HEK293 (cell line): Measurements from ENCODE around the gene PDE4D.

ENCODE experiments used
- CTCF ChIA-PET: fragments of 350-600 bp; formaldehyde crosslinking; extraction: SDS; loops from one replicate; lab custom pipeline; 2021; ENCODE audit warnings: antibody characterized with exemption; lab: Yijun Ruan, JAX
- POLR2A ChIA-PET: fragments of 300-600 bp; formaldehyde crosslinking; extraction: SDS; loops from one replicate; lab custom pipeline; 2020; ENCODE audit warnings: antibody characterized with exemption, inconsistent platforms; lab: Yijun Ruan, JAX
- H3K27ac ChIP-seq: fragments of 200-500 bp; sonication (Bioruptor generic); 2 replicates; pipeline ENCODE4 v1.5.1; 2014; ENCODE audit warnings: low read depth, low read length, control low read depth, inconsistent platforms; ENCODE audit errors: extremely low read depth
- H3K36me3 ChIP-seq, 2 experiments: fragments of 200-500 bp in 1 of 2; sonication (Bioruptor generic) in 1 of 2; 1 replicate in 1 of 2; 2 replicates in 1 of 2; pipeline ENCODE4 v1.5.1; 2014 to 2017; ENCODE audit warnings: inconsistent platforms in 2 of 2, low read length in 2 of 2; ENCODE audit not compliant: control insufficient read depth in 2 of 2, insufficient read depth in 1 of 2
- H3K4me1 ChIP-seq: fragments of 200-500 bp; sonication (Bioruptor generic); 2 replicates; pipeline ENCODE4 v1.5.1; 2014; ENCODE audit warnings: mild to moderate bottlenecking, low read length, inconsistent platforms; ENCODE audit not compliant: control insufficient read depth, insufficient read depth
- H3K4me3 ChIP-seq: 2 replicates; pipeline ENCODE4 v1.5.1; 2011; ENCODE audit warnings: low read depth, mild to moderate bottlenecking, control low read depth, low read length, moderate library complexity
- H3K9me3 ChIP-seq: fragments of 200-500 bp; sonication (Bioruptor generic); 2 replicates; pipeline ENCODE4 v1.5.1; 2014; ENCODE audit warnings: low read depth, low read length, inconsistent platforms; ENCODE audit not compliant: control insufficient read depth, insufficient read depth
- BCL11A ChIP-seq: fragments of 450-650 bp; formaldehyde crosslinking; IDR thresholded peaks from 2 replicates; pipeline ENCODE4 v1.5.1; 2016; ENCODE audit warnings: low read depth, missing biosample characterization, missing genetic modification characterization
- BCL11B ChIP-seq: fragments of 450-650 bp; formaldehyde crosslinking; IDR thresholded peaks from 2 replicates; pipeline ENCODE4 v1.5.1; 2016; ENCODE audit warnings: low read depth, missing biosample characterization, missing genetic modification characterization
- GLI4 ChIP-seq: fragments of 450-650 bp; formaldehyde crosslinking; IDR thresholded peaks from 2 replicates; pipeline ENCODE4 v1.5.1; 2016; ENCODE audit warnings: missing biosample characterization, missing genetic modification characterization
- KLF7 ChIP-seq: fragments of 450-650 bp; formaldehyde crosslinking; IDR thresholded peaks from 2 replicates; pipeline ENCODE4 v1.5.1; 2016; ENCODE audit warnings: missing biosample characterization, missing genetic modification characterization, borderline replicate concordance
- OSR2 ChIP-seq: fragments of 450-650 bp; formaldehyde crosslinking; IDR thresholded peaks from 2 replicates; pipeline ENCODE4 v1.5.1; 2016; ENCODE audit warnings: missing biosample characterization, missing genetic modification characterization
- RBAK ChIP-seq: fragments of 450-650 bp; formaldehyde crosslinking; IDR thresholded peaks from 2 replicates; pipeline ENCODE4 v1.5.1; 2016; ENCODE audit warnings: missing biosample characterization, missing genetic modification characterization
- SALL2 ChIP-seq: fragments of 450-650 bp; formaldehyde crosslinking; IDR thresholded peaks from 2 replicates; pipeline ENCODE4 v1.5.0; 2017; ENCODE audit warnings: missing biosample characterization, mild to moderate bottlenecking, missing genetic modification characterization, borderline replicate concordance
- YY2 ChIP-seq: fragments of 450-650 bp; formaldehyde crosslinking; IDR thresholded peaks from 2 replicates; pipeline ENCODE4 v1.5.1; 2016; ENCODE audit warnings: missing biosample characterization, missing genetic modification characterization
- ZBTB1 ChIP-seq: fragments of 450-650 bp; formaldehyde crosslinking; IDR thresholded peaks from 2 replicates; pipeline ENCODE4 v1.5.1; 2016; ENCODE audit warnings: missing biosample characterization, missing genetic modification characterization
- ZBTB20 ChIP-seq: fragments of 450-650 bp; formaldehyde crosslinking; IDR thresholded peaks from 2 replicates; pipeline ENCODE4 v1.5.1; 2016; ENCODE audit warnings: missing biosample characterization, missing genetic modification characterization
- ZNF184 ChIP-seq: fragments of 450-650 bp; IDR thresholded peaks from 2 replicates; pipeline ENCODE4 v1.5.1; 2018; ENCODE audit warnings: missing biosample characterization, mild to moderate bottlenecking, missing genetic modification characterization
- ZNF24 ChIP-seq: fragments of 450-650 bp; formaldehyde crosslinking; IDR thresholded peaks from 2 replicates; pipeline ENCODE4 v1.5.1; 2016; ENCODE audit warnings: missing biosample characterization, missing genetic modification characterization
- ZNF558 ChIP-seq: fragments of 450-650 bp; formaldehyde crosslinking; IDR thresholded peaks from 2 replicates; pipeline ENCODE4 v1.5.1; 2016; ENCODE audit warnings: missing biosample characterization, missing genetic modification characterization
- ZNF561 ChIP-seq: fragments of 450-650 bp; IDR thresholded peaks from 2 replicates; pipeline ENCODE4 v1.5.1; 2018; ENCODE audit warnings: missing biosample characterization, missing genetic modification characterization, borderline replicate concordance
- ZNF654 ChIP-seq: fragments of 450-650 bp; formaldehyde crosslinking; IDR thresholded peaks from 2 replicates; pipeline ENCODE4 v1.5.1; 2016; ENCODE audit warnings: low read depth, missing biosample characterization, missing genetic modification characterization
- ZNF658 ChIP-seq: fragments of 450-650 bp; formaldehyde crosslinking; IDR thresholded peaks from 2 replicates; pipeline ENCODE4; 2016; ENCODE audit warnings: missing biosample characterization, missing genetic modification characterization
- ZNF660 ChIP-seq: fragments of 450-650 bp; IDR thresholded peaks from 2 replicates; pipeline ENCODE4 v1.5.1; 2018; ENCODE audit warnings: missing biosample characterization, mild to moderate bottlenecking, missing genetic modification characterization
- TF ChIP-seq, protein P1 (sequence below): fragments of 450-650 bp; formaldehyde crosslinking; IDR thresholded peaks from 2 replicates; pipeline ENCODE4 v1.5.1; 2017; ENCODE audit warnings: missing biosample characterization, missing genetic modification characterization
- TF ChIP-seq, protein P2 (sequence below): fragments of 450-650 bp; formaldehyde crosslinking; conservative IDR thresholded peaks from 2 replicates; pipeline ENCODE4 v1.5.1; 2016; ENCODE audit warnings: low read depth, missing biosample characterization, missing genetic modification characterization
- TF ChIP-seq, protein P3 (sequence below): fragments of 450-650 bp; IDR thresholded peaks from 2 replicates; pipeline ENCODE4 v1.5.1; 2018; ENCODE audit warnings: missing biosample characterization, missing genetic modification characterization

PDE4D gene

DNA sequence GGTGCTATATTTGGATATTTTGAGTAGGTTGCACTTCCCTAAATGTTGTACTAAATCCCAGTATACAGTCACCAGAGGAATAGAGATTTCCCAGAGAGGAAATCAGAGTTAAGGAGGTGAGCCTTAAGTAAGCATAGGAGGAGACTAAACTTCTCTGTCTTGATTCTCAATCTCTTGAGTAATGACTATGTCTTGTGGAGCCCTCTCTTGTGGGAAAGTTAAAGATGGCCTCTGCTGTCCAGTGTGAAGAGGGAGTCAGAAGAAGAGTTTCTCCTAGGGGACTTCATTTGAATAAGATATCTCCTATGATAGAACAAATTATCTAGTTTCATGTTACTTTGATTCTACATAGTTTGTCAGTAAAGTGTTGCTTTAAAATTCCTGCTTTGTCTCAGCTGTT lies 502.5 kb downstream of the PDE4D start:
- Histone ChIP-seq H3K9me3 (no peaks in the 10 kb centered on the region), H3K4me1 (no peaks in the 10 kb centered on the region), H3K36me3 (no peaks in the 10 kb centered on the region), H3K4me3 (no peak overlapping the region), H3K27ac (no peak overlapping the region)
- ChIA-PET CTCF (interaction anchor here (0.6 to 6.8 kb wide), 19 partner anchors 10 to 811 kb away, joined by 3 to 68 read pairs (median 4); no protein-coding TSS in a partner anchor), POLR2A (no interaction called here)
- TF ChIP-seq, protein P1, sequence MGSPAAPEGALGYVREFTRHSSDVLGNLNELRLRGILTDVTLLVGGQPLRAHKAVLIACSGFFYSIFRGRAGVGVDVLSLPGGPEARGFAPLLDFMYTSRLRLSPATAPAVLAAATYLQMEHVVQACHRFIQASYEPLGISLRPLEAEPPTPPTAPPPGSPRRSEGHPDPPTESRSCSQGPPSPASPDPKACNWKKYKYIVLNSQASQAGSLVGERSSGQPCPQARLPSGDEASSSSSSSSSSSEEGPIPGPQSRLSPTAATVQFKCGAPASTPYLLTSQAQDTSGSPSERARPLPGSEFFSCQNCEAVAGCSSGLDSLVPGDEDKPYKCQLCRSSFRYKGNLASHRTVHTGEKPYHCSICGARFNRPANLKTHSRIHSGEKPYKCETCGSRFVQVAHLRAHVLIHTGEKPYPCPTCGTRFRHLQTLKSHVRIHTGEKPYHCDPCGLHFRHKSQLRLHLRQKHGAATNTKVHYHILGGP = no peak
- no peak for TF ChIP-seq ZNF184 (tag by site-specific recombination)
- TF ChIP-seq KLF7 (tag by site-specific recombination) = no peak
- no peak for TF ChIP-seq ZNF558 (tag by site-specific recombination)
- no peak for TF ChIP-seq GLI4 (tag by site-specific recombination)
- no peak for TF ChIP-seq SALL2 (tag by site-specific recombination)
- no peak for TF ChIP-seq BCL11A (tag by site-specific recombination)
- TF ChIP-seq ZNF561 (tag by site-specific recombination) = no peak
- TF ChIP-seq RBAK (tag by site-specific recombination) = no peak
- no peak for TF ChIP-seq YY2
- TF ChIP-seq ZBTB1 (tag by site-specific recombination) = no peak
- no peak for TF ChIP-seq OSR2 (tag by site-specific recombination)
- no peak for TF ChIP-seq ZNF658 (tag by site-specific recombination)
- TF ChIP-seq BCL11B (tag by site-specific recombination) = no peak

DNA sequence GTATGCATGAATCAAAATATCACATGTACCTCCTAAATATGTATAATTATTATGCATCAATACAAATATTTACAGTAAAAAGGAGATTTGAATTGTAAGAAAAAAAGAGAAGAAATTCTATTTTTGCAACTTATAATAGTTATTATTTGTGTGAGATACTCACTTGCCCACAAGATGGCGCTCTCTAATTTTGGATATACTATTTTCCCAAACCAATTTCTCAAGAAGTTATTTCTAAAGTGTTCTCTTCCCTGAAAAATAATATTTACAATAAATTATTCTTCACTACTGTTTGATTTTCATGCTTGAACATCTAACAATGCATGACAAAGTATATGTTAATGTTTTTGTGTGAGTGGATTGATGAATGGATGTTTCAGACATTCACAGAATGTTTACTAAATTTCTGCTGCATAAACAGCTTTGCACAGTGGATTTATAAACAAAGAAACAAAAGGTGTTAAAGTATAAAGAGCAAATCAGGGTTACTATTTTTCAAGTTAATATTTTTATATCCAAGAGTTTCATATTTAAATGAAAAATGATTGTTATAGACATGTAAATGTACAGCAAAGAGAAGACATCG lies 503.4 kb downstream of the PDE4D start:
- TF ChIP-seq ZBTB20 (tag by site-specific recombination) (no peak), ZNF24 (no peak), ZNF660 (tag by site-specific recombination) (0 out of 2 replicates have a peak, but pooled peaks have one; percentile 41), ZNF654 (tag by site-specific recombination) (peak; percentile 84)
- TF ChIP-seq, protein P2, sequence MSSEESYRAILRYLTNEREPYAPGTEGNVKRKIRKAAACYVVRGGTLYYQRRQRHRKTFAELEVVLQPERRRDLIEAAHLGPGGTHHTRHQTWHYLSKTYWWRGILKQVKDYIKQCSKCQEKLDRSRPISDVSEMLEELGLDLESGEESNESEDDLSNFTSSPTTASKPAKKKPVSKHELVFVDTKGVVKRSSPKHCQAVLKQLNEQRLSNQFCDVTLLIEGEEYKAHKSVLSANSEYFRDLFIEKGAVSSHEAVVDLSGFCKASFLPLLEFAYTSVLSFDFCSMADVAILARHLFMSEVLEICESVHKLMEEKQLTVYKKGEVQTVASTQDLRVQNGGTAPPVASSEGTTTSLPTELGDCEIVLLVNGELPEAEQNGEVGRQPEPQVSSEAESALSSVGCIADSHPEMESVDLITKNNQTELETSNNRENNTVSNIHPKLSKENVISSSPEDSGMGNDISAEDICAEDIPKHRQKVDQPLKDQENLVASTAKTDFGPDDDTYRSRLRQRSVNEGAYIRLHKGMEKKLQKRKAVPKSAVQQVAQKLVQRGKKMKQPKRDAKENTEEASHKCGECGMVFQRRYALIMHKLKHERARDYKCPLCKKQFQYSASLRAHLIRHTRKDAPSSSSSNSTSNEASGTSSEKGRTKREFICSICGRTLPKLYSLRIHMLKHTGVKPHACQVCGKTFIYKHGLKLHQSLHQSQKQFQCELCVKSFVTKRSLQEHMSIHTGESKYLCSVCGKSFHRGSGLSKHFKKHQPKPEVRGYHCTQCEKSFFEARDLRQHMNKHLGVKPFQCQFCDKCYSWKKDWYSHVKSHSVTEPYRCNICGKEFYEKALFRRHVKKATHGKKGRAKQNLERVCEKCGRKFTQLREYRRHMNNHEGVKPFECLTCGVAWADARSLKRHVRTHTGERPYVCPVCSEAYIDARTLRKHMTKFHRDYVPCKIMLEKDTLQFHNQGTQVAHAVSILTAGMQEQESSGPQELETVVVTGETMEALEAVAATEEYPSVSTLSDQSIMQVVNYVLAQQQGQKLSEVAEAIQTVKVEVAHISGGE (tag by site-specific recombination) = no peak
- TF ChIP-seq, protein P3, sequence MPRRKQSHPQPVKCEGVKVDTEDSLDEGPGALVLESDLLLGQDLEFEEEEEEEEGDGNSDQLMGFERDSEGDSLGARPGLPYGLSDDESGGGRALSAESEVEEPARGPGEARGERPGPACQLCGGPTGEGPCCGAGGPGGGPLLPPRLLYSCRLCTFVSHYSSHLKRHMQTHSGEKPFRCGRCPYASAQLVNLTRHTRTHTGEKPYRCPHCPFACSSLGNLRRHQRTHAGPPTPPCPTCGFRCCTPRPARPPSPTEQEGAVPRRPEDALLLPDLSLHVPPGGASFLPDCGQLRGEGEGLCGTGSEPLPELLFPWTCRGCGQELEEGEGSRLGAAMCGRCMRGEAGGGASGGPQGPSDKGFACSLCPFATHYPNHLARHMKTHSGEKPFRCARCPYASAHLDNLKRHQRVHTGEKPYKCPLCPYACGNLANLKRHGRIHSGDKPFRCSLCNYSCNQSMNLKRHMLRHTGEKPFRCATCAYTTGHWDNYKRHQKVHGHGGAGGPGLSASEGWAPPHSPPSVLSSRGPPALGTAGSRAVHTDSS (tag by site-specific recombination) = no peak
- TF ChIP-seq, protein P1 = no peak
- no peaks in the 10 kb centered on the region for H3K36me3 ChIP-seq
- no peaks in the 10 kb centered on the region for H3K4me1 ChIP-seq
- H3K27ac ChIP-seq = no peak overlapping the region
- POLR2A ChIA-PET = no interaction called here
- H3K4me3 ChIP-seq = no peak overlapping the region
- H3K9me3 ChIP-seq = no peaks in the 10 kb centered on the region
- CTCF ChIA-PET = interaction anchor here (0.6 to 6.8 kb wide), 33 partner anchors 9 to 810 kb away, joined by 3 to 68 read pairs (median 4); no protein-coding TSS in a partner anchor
